Body of pancreas (tissue), 4 donors: ENCODE results near the gene RANBP3.

Experiments used
- POLR2A ChIP-seq, 3 donors: fragments of 450-650 bp; IDR thresholded peaks; one replicate each; pipeline ENCODE4 v1.6.1; 2016; ENCODE audit warnings: antibody characterized with exemption in 3 of 3, mild to moderate bottlenecking in 2 of 3
- TF ChIP-seq, protein P1 (sequence below), 7 experiments: fragments of 450-650 bp in 4 of 7; fragments of 200-600 bp in 3 of 7; sonication (generic) in 3 of 7; IDR thresholded peaks; one replicate each; pipeline ENCODE4 v1.5.1; 2016 to 2019; ENCODE audit warnings: antibody characterized with exemption in 7 of 7

DNA sequence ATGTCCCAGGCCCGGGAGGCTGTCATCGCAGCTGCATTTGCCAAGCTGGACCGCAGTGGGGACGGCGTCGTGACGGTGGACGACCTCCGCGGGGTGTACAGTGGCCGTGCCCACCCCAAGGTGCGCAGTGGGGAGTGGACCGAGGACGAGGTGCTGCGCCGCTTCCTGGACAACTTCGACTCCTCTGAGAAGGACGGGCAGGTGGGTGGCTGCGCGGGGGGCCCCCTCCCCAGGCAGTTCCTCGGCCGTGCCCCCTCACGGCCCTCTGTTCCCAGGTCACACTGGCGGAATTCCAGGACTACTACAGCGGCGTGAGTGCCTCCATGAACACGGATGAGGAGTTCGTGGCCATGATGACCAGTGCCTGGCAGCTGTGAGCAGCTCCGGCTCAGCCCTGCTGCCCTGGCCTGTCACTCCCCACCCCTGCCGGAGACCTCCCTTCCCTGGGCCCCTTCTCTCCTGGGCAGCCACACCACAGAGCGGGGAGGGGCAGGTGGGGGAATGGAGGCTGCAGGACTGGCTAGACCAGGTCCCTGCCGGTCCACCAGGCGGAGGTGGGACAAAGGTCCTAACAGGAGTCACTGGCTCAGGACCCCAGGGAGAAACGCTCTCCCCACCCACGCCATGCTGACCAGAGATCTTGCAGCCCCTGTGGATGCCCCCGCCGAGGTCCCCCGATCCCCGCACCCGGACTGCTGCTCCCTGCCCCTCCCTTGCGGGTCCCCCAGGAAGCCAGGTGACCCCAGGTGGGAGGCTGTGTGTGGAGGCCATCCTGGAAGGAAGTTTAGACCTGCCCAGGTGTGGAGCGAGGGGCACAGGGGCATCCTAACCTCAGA lies 62.8 kb downstream of the RANBP3 start:
- no peak for TF ChIP-seq POLR2A (IDR thresholded peaks at IDR 0.05)
- TF ChIP-seq, protein P1, sequence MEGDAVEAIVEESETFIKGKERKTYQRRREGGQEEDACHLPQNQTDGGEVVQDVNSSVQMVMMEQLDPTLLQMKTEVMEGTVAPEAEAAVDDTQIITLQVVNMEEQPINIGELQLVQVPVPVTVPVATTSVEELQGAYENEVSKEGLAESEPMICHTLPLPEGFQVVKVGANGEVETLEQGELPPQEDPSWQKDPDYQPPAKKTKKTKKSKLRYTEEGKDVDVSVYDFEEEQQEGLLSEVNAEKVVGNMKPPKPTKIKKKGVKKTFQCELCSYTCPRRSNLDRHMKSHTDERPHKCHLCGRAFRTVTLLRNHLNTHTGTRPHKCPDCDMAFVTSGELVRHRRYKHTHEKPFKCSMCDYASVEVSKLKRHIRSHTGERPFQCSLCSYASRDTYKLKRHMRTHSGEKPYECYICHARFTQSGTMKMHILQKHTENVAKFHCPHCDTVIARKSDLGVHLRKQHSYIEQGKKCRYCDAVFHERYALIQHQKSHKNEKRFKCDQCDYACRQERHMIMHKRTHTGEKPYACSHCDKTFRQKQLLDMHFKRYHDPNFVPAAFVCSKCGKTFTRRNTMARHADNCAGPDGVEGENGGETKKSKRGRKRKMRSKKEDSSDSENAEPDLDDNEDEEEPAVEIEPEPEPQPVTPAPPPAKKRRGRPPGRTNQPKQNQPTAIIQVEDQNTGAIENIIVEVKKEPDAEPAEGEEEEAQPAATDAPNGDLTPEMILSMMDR (IDR thresholded peaks at IDR 0.05) = peak in 1 of 7 experiments; percentile 3
